B cell (primary cell): ENCODE measurements around the gene C6orf136. TPM values are rescaled to one million over a fixed set of nuclear protein-coding genes. Genes with fewer than 3 reads are reported as not detected.

Experiments used
- ATAC-seq: fragments of 200-7000 bp; cut with Tn5 transposase; one replicate; pipeline ENCODE4 v1.10.0; 2021; ENCODE audit warnings: low read depth, mild to moderate bottlenecking, moderate number of reproducible peaks, moderate library complexity
- CTCF ChIA-PET: fragments of 350-600 bp; sonication (Branson Sonifier 250); formaldehyde crosslinking; loops from one replicate; lab custom pipeline; 2021; ENCODE audit warnings: antibody characterized with exemption, inconsistent platforms; lab: Charles Lee
- POLR2A ChIA-PET: fragments of 350-600 bp; sonication (Branson Sonifier 250); formaldehyde crosslinking; loops from one replicate; lab custom pipeline; 2021; ENCODE audit warnings: antibody characterized with exemption; lab: Charles Lee
- DNase-seq: peaks from one replicate; pipeline ENCODE4 v3.0.0; 2013
- H2AFZ ChIP-seq: 2 replicates; pipeline ENCODE4 v1.6.1; 2012; ENCODE audit warnings: mild to moderate bottlenecking, low read depth, low read length; ENCODE audit not compliant: insufficient read depth, poor library complexity, severe bottlenecking
- H3K27ac ChIP-seq, 2 donors: 1 replicate in 1 of 2; 2 replicates in 1 of 2; pipeline ENCODE4 v1.5.1; 2012 to 2013; ENCODE audit warnings: low read length in 2 of 2, mild to moderate bottlenecking in 2 of 2, moderate library complexity in 1 of 2
- H3K27me3 ChIP-seq, 4 experiments: fragments of 200-600 bp in 1 of 4; sonication (generic) in 1 of 4; replicated peaks in 1 of 4; 1 replicate in 2 of 4; 2 replicates in 2 of 4; pipeline versions ENCODE4 v1.6.1 to v1.7.0; 2013 to 2016; ENCODE audit warnings: low read length in 3 of 4, mild to moderate bottlenecking in 2 of 4, mixed read lengths in 1 of 4, moderate library complexity in 1 of 4; ENCODE audit not compliant: insufficient read depth in 4 of 4, control insufficient read depth in 3 of 4; ENCODE audit errors: control extremely low read depth in 1 of 4
- H3K36me3 ChIP-seq, 2 experiments: replicated peaks in 1 of 2; 1 replicate in 1 of 2; 2 replicates in 1 of 2; pipeline versions ENCODE4 v1.6.1 to v1.7.1; 2013; ENCODE audit warnings: low read length in 1 of 2; ENCODE audit not compliant: insufficient read depth in 2 of 2, control insufficient read depth in 1 of 2; ENCODE audit errors: control extremely low read depth in 1 of 2, extremely low read depth in 1 of 2
- H3K4me1 ChIP-seq, 2 donors: fragments of 200-600 bp in 1 of 2; sonication (generic) in 1 of 2; 1 replicate in 1 of 2; 2 replicates in 1 of 2; pipeline versions ENCODE4 v1.5.1 to v1.6.1; 2013 to 2017; ENCODE audit warnings: low read length in 2 of 2; ENCODE audit not compliant: control insufficient read depth in 2 of 2, insufficient read depth in 2 of 2
- H3K4me2 ChIP-seq: replicated peaks from 2 replicates; pipeline ENCODE3; 2012; ENCODE audit warnings: mild to moderate bottlenecking, low read depth, low read length; ENCODE audit not compliant: poor library complexity, severe bottlenecking
- H3K4me3 ChIP-seq, 5 experiments: fragments of 200-600 bp in 1 of 5; sonication (generic) in 1 of 5; 1 replicate in 3 of 5; 2 replicates in 2 of 5; pipeline versions ENCODE4 v1.5.1 to v1.7.0; 2011 to 2016; ENCODE audit warnings: low read length in 4 of 5, mild to moderate bottlenecking in 4 of 5, low read depth in 2 of 5, control low read depth in 1 of 5, moderate library complexity in 1 of 5; ENCODE audit not compliant: insufficient read depth in 1 of 5; ENCODE audit errors: control extremely low read depth in 1 of 5, extremely low read depth in 1 of 5
- H3K79me2 ChIP-seq: fragments of 200-600 bp; sonication (generic); one replicate; pipeline ENCODE4 v1.6.0; 2016; ENCODE audit warnings: low read length; ENCODE audit not compliant: control insufficient read depth, insufficient read depth
- H3K9ac ChIP-seq: fragments of 200-600 bp; sonication (generic); 2 replicates; pipeline ENCODE4 v1.6.1; 2017; ENCODE audit warnings: mild to moderate bottlenecking, low read length, moderate library complexity
- H3K9me3 ChIP-seq, 3 donors: one replicate each; pipeline versions ENCODE4 v1.6.1 to v1.7.1; 2013; ENCODE audit warnings: low read length in 2 of 3; ENCODE audit not compliant: control insufficient read depth in 2 of 3, insufficient read depth in 1 of 3; ENCODE audit errors: control extremely low read depth in 1 of 3
- H4K20me1 ChIP-seq: 2 replicates; pipeline ENCODE4 v1.6.0; 2012; ENCODE audit warnings: mild to moderate bottlenecking, low read length; ENCODE audit not compliant: insufficient read depth, control insufficient read depth, poor library complexity, severe bottlenecking
- H3K27ac Mint-ChIP-seq: one replicate; pipeline ENCODE4 v1.8.0; 2021; ENCODE audit warnings: mixed read lengths
- H3K27me3 Mint-ChIP-seq: one replicate; pipeline ENCODE4 v1.8.0; 2021; ENCODE audit warnings: mixed read lengths
- H3K4me1 Mint-ChIP-seq: one replicate; pipeline ENCODE4 v1.8.0; 2021; ENCODE audit warnings: mixed read lengths
- H3K4me3 Mint-ChIP-seq: one replicate; pipeline ENCODE4 v1.8.0; 2021; ENCODE audit warnings: mixed read lengths
- H3K9me3 Mint-ChIP-seq: one replicate; pipeline ENCODE4 v1.8.0; 2022; ENCODE audit warnings: mixed read lengths; ENCODE audit not compliant: insufficient read depth
- CTCF ChIP-seq: fragments of 200-600 bp; IDR thresholded peaks from one replicate; pipeline ENCODE4 v1.8.0; 2022; ENCODE audit warnings: antibody characterized with exemption, mild to moderate bottlenecking
- EZH2 ChIP-seq: IDR thresholded peaks from 2 replicates; pipeline ENCODE4 v1.6.1; 2012; ENCODE audit warnings: borderline replicate concordance, low read depth, mild to moderate bottlenecking, moderate library complexity, low read length; ENCODE audit not compliant: insufficient read depth, poor library complexity, severe bottlenecking
- WGBS: methylation state at CpG from one replicate; pipeline ENCODE4 v1.1.5; 2013; ENCODE audit warnings: missing lambda C conversion rate; ENCODE audit not compliant: insufficient coverage; 5-methylcytosine and 5-hydroxymethylcytosine counted together
- intact Hi-C: fragments of 100-400 bp; cut with micrococcal nuclease; formaldehyde crosslinking; loops from one replicate; pipeline ENCODE4 v1.10.0; 2022
- polyA plus RNA-seq: library from polyadenylated mRNA; depleted of rRNA; stranded (reverse); fragments of >200 nt; gene quantifications from 2 replicates; pipeline ENCODE4 v1.2.3, GENCODE V29; 2012
- total RNA-seq, 2 donors: library from RNA; stranded (reverse); fragments of 120-200 nt in 1 of 2; gene quantifications; 1 replicate in 1 of 2; 2 replicates in 1 of 2; pipeline versions ENCODE4 v1.2.3 to v1.2.4, GENCODE V29; 2013 to 2022

C6orf136 gene
- total and polyA plus RNA-seq, 2 donors (not counting 1 experiment from before 2014, with no cell fraction given) = 36.6 to 37.2 TPM

- H3K4me1 ChIP-seq = peaks cover 38 to 39% of the 10 kb centered on the region in 2 donors
- H3K4me1 Mint-ChIP-seq = peaks cover 57% of the 10 kb centered on the region
- H3K9ac ChIP-seq = peak overlapping the region; percentile 98
- ATAC-seq (no peak), DNase-seq (peak; percentile 50)
- no peaks in the 10 kb centered on the region for H3K27me3 ChIP-seq
- no peaks in the 10 kb centered on the region for H3K9me3 Mint-ChIP-seq
- intact Hi-C loops = loop anchor here (1.0 kb wide), 4 partner anchors 8 to 64 kb away; partner anchors contain the start of genes DHX16, MDC1, MRPS18B and NRM
- no peaks in the 10 kb centered on the region for H3K9me3 ChIP-seq
- no peaks in the 10 kb centered on the region for H3K27me3 Mint-ChIP-seq
- ChIA-PET POLR2A (interaction anchor here (0.6 to 8.7 kb wide), 5 partner anchors 9 to 64 kb away, joined by 3 to 216 read pairs (median 7); partner anchors contain the start of genes DHX16, MDC1, MRPS18B and PPP1R10), CTCF (interaction anchor here (1.1 to 19.8 kb wide), 6 partner anchors 9 to 139 kb away, joined by 3 to 963 read pairs (median 8); partner anchors contain the start of genes ATAT1, DHX16, MDC1 and NRM)
- H2AFZ ChIP-seq = no peak overlapping the region
- H3K4me3 ChIP-seq = peak overlapping the region; percentile 91 to 100 (median 97)
- TF ChIP-seq EZH2 = no peak
- no peak for TF ChIP-seq CTCF
- peaks cover 2 to 47% of the 10 kb centered on the region in 2 experiments for H3K36me3 ChIP-seq
- WGBS = 10% methylated on average over 3 of the region's 4 CpGs
- peak overlapping the region; percentile 97 for H3K4me3 Mint-ChIP-seq
- peaks cover 95% of the 10 kb centered on the region for H3K79me2 ChIP-seq
- H3K27ac Mint-ChIP-seq = peak overlapping the region; percentile 99
- H3K27ac ChIP-seq = peak overlapping the region; percentile 57 to 97
- peak overlapping the region; percentile 100 for H3K4me2 ChIP-seq
- peaks cover 90% of the 10 kb centered on the region for H4K20me1 ChIP-seq
Measured at GRCh38 chr6:30681766-30682142, 34.8 kb downstream of the C6orf136 start.
